Activated T-helper 9 cell treated with anti-CD3 and anti-CD28 coated beads, Interleukin-2, amount 50 U/mL, for 16 hours (primary cell): ENCODE measurements around the gene ZNF574.

Experiments used
- DNase-seq: peaks from one replicate; pipeline ENCODE4 v3.0.0-alpha.2; 2020; ENCODE audit warnings: low read depth

ZNF574 gene

GRCh38 chr19:42059196-42059595 is 16.8 kb upstream of the ZNF574 start:
- no peak for DNase-seq

- DNase-seq = no peak
Measured at GRCh38 chr19:42060117-42060516, 15.8 kb upstream of the ZNF574 start.

- no peak for DNase-seq
Measured at GRCh38 chr19:42062381-42062780, 13.6 kb upstream of the ZNF574 start.

- no peak for DNase-seq
Measured at GRCh38 chr19:42064432-42064831, 11.5 kb upstream of the ZNF574 start.

GRCh38 chr19:42065051-42065450 is 10.9 kb upstream of the ZNF574 start:
- no peak for DNase-seq

GRCh38 chr19:42065511-42065910 is 10.5 kb upstream of the ZNF574 start:
- DNase-seq = no peak

- no peak for DNase-seq
Measured at GRCh38 chr19:42066075-42066754, 9.8 kb upstream of the ZNF574 start.

GRCh38 chr19:42067315-42067888 is 8.6 kb upstream of the ZNF574 start:
- no peak for DNase-seq

GRCh38 chr19:42068361-42068755 is 7.6 kb upstream of the ZNF574 start:
- no peak for DNase-seq

- DNase-seq = no peak
Measured at GRCh38 chr19:42068756-42069571, 7.0 kb upstream of the ZNF574 start.

- no peak for DNase-seq
Measured at GRCh38 chr19:42069619-42070351, 6.2 kb upstream of the ZNF574 start, which contains the start of gene GRIK5. GRIK5 (minus strand) TSS chr19:42070206; CDS start chr19:42065770, 4,436 bp downstream.

- DNase-seq = no peak
Measured at GRCh38 chr19:42071247-42071646, 4.7 kb upstream of the ZNF574 start.

- DNase-seq = no peak
Measured at GRCh38 chr19:42074513-42075363, 1.2 kb upstream of the ZNF574 start.

GRCh38 chr19:42075364-42075615 is 676 bp upstream of the ZNF574 start:
- no peak for DNase-seq

- DNase-seq = no peak
Measured at GRCh38 chr19:42076380-42076944, 496 bp downstream of the ZNF574 start.

- DNase-seq = no peak
Measured at GRCh38 chr19:42078058-42078457, 2.1 kb downstream of the ZNF574 start.

GRCh38 chr19:42078538-42079275 is 2.7 kb downstream of the ZNF574 start:
- no peak for DNase-seq

- DNase-seq = no peak
Measured at GRCh38 chr19:42079276-42079669, 3.3 kb downstream of the ZNF574 start.

GRCh38 chr19:42079886-42080763 is 4.2 kb downstream of the ZNF574 start:
- DNase-seq = no peak
